ENCODE results near the gene ARID4B.

GRCh38 chr1:235250430-235250829 is 77.5 kb downstream of the ARID4B start:
- no peak for TF ChIP-seq CTCF (conservative IDR thresholded peaks at IDR 0.05 in 1 of 2, IDR thresholded peaks at IDR 0.05 in 1 of 2; ENCODE audit: low read depth in 1 of 2, low read length in 2 of 2)
- no peak for TF ChIP-seq EZH2 (IDR thresholded peaks at IDR 0.05; ENCODE audit: low read length, missing control alignments)
